Measurements from ENCODE around the gene MYLK3. TPM values are rescaled to one million over a fixed set of nuclear protein-coding genes. Genes with fewer than 3 reads are reported as not detected.

Gene MYLK3
- total RNA-seq, 1 donor from 2014 or later: 0.23 TPM

- H3K4me1 Mint-ChIP-seq: no peaks in the 10 kb centered on the region
- H3K4me3 Mint-ChIP-seq: no peak overlapping the region
- DNase-seq: no peak
- H3K27me3 Mint-ChIP-seq: peaks cover 4% of the 10 kb centered on the region
- no peak overlapping the region for H3K27ac Mint-ChIP-seq
- H3K36me3 Mint-ChIP-seq (ENCODE audit: low read depth): no peaks in the 10 kb centered on the region
- intact Hi-C loops (cut with micrococcal nuclease): no loop called here
- peaks cover 10% of the 10 kb centered on the region for H3K9me3 Mint-ChIP-seq
Observed at GRCh38 chr16:46728806-46729205, 19.3 kb downstream of the MYLK3 start.

- H3K4me1 Mint-ChIP-seq: no peaks in the 10 kb centered on the region
- DNase-seq: no peak
- no peaks in the 10 kb centered on the region for H3K36me3 Mint-ChIP-seq (ENCODE audit: low read depth)
- H3K27ac Mint-ChIP-seq: no peak overlapping the region
- peaks cover 4% of the 10 kb centered on the region for H3K27me3 Mint-ChIP-seq
- H3K9me3 Mint-ChIP-seq: peaks cover 10% of the 10 kb centered on the region
- H3K4me3 Mint-ChIP-seq: no peak overlapping the region
- intact Hi-C loops (cut with micrococcal nuclease): no loop called here
Observed at GRCh38 chr16:46727630-46728029, 20.5 kb downstream of the MYLK3 start.

- peaks cover 10% of the 10 kb centered on the region for H3K9me3 Mint-ChIP-seq
- H3K27me3 Mint-ChIP-seq: peaks cover 4% of the 10 kb centered on the region
- intact Hi-C loops (cut with micrococcal nuclease): no loop called here
- no peak overlapping the region for H3K4me3 Mint-ChIP-seq
- no peaks in the 10 kb centered on the region for H3K36me3 Mint-ChIP-seq (ENCODE audit: low read depth)
- no peak overlapping the region for H3K27ac Mint-ChIP-seq
- no peaks in the 10 kb centered on the region for H3K4me1 Mint-ChIP-seq
- DNase-seq: no peak
Observed at GRCh38 chr16:46727184-46727583, 21.0 kb downstream of the MYLK3 start.

- Mint-ChIP-seq H3K4me3 (no peak overlapping the region), H3K27me3 (peaks cover 4% of the 10 kb centered on the region), H3K9me3 (peaks cover 10% of the 10 kb centered on the region), H3K4me1 (no peaks in the 10 kb centered on the region), H3K27ac (no peak overlapping the region), H3K36me3 (ENCODE audit: low read depth) (no peaks in the 10 kb centered on the region)
- intact Hi-C loops (cut with micrococcal nuclease): no loop called here
- DNase-seq: no peak
Observed at GRCh38 chr16:46721885-46722284, 26.3 kb downstream of the MYLK3 start.

DNA sequence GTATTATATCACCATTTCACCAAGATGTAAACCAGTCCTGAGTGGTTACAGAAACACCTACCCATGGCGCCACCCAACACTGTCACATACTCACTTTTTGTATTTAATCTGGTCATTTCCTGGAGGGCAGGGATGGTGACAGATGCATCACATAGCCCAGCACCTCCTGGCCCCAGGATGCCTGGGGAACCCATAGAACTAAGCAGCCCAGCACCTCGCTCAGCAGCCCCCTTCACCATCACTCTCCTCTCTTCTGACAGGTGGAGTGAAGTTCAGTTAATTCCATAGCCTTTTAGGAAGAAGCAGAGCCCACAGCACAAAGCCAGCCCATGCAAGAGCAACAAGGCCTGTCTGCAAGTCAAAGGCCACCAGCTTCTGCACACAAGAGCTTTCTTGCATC lies 27.5 kb downstream of the MYLK3 start:
- H3K36me3 Mint-ChIP-seq (ENCODE audit: low read depth): no peaks in the 10 kb centered on the region
- intact Hi-C loops (cut with micrococcal nuclease): no loop called here
- no peak overlapping the region for H3K27ac Mint-ChIP-seq

DNA sequence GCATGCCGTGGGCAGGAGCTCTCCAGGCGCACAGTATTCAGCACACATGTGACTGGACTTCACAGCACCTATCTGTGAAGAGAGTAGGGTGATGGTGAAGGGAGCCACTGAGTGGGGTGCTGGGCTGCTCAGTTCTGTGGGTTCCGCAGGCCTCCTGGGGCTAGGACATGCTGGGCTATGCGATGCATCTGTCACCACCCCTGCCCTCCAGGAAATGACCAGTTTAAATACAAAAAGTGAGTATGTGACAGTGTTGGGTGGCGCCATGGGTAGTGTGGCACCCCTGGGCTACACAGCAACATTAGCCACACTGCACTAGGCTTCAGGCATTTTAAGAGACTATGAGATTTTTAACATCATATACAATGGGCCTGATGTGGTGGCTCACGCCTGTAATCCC lies 28.6 kb downstream of the MYLK3 start:
- no peak for DNase-seq
- intact Hi-C loops (cut with micrococcal nuclease): no loop called here
- Mint-ChIP-seq H3K27ac (no peak overlapping the region), H3K4me3 (no peak overlapping the region), H3K36me3 (ENCODE audit: low read depth) (no peaks in the 10 kb centered on the region), H3K27me3 (peaks cover 2% of the 10 kb centered on the region), H3K4me1 (no peaks in the 10 kb centered on the region), H3K9me3 (peaks cover 4% of the 10 kb centered on the region)

More for the DNA sequence above, 27.5 kb downstream of the MYLK3 start:
- H3K27me3 Mint-ChIP-seq: peaks cover under 1% of the 10 kb centered on the region
- no peaks in the 10 kb centered on the region for H3K4me1 Mint-ChIP-seq
- H3K4me3 Mint-ChIP-seq: no peak overlapping the region
- H3K9me3 Mint-ChIP-seq: peaks cover 7% of the 10 kb centered on the region
- no peak for DNase-seq

DNA sequence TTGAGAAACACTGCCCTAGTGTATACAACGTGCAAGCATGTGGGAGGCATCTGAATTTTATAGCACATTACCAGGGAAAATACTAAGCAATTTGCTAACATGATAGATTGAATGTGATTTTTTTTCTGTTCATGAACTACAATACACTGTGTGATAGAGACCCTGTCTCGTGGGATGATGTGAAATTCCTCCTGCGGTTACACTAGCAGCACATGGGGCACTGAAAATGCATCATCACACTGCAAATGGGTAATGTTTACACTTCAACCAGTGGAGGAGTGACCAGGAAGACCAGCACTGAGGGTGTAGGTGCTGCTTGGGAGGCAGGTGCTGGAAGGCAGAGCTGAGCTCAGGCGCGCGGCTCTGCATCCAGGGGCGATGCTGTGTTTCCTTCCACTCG lies 29.9 kb downstream of the MYLK3 start:
- intact Hi-C loops (cut with micrococcal nuclease): no loop called here

GRCh38 chr16:46717692-46718091 lies 30.5 kb downstream of the MYLK3 start:
- no peak overlapping the region for H3K4me3 Mint-ChIP-seq
- H3K27ac Mint-ChIP-seq: no peak overlapping the region
- H3K9me3 Mint-ChIP-seq: no peaks in the 10 kb centered on the region
- peaks cover 2% of the 10 kb centered on the region for H3K27me3 Mint-ChIP-seq
- no peak for DNase-seq
- no peaks in the 10 kb centered on the region for H3K4me1 Mint-ChIP-seq
- intact Hi-C loops (cut with micrococcal nuclease): no loop called here
- H3K36me3 Mint-ChIP-seq (ENCODE audit: low read depth): no peaks in the 10 kb centered on the region

More for the DNA sequence above, 29.9 kb downstream of the MYLK3 start:
- Mint-ChIP-seq H3K27ac (no peak overlapping the region), H3K27me3 (peaks cover 2% of the 10 kb centered on the region), H3K9me3 (no peaks in the 10 kb centered on the region), H3K36me3 (ENCODE audit: low read depth) (no peaks in the 10 kb centered on the region), H3K4me1 (no peaks in the 10 kb centered on the region), H3K4me3 (no peak overlapping the region)
- DNase-seq: no peak

- intact Hi-C loops (cut with micrococcal nuclease): no loop called here
- no peak for DNase-seq
- no peak overlapping the region for H3K27ac Mint-ChIP-seq
- no peaks in the 10 kb centered on the region for H3K4me1 Mint-ChIP-seq
- H3K27me3 Mint-ChIP-seq: peaks cover 2% of the 10 kb centered on the region
- no peaks in the 10 kb centered on the region for H3K9me3 Mint-ChIP-seq
- no peak overlapping the region for H3K4me3 Mint-ChIP-seq
- no peaks in the 10 kb centered on the region for H3K36me3 Mint-ChIP-seq (ENCODE audit: low read depth)
Observed at GRCh38 chr16:46715769-46716305, 32.3 kb downstream of the MYLK3 start.

DNA sequence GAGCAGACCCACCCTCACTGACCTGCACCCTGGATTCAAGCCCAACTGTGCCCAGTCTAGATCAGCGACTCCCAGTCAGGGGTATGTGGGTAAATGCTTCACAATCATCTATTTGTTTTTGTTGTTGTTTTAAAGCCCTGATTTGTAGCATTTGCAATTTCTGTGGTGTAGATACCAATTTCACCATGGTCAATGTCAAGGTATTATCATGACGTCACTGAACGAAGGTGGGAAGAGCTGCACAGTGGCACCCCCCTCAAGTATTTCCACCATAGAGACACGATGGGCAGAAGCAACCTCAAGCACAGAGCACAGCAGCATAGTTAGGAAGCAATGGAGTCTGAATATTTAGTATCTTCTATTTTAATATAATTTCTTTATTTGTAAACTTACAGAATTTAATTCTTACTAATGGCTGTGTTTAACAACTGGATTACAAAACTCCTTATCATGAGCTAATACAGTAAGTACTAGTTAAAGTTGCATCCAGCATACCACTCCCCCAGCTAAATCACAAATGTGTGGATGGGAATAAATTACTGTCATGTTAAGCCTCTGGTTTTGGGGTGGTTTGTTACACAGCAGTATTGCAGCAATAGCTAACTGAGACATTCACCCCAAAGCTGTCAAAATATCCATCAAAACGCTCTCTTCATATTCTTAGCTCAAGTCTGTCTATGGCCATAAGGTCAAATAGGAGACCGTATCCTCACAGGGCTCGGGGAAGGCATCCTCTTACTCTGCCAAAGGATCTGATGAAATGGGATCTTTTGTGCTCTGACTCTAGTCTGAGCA lies 33.1 kb downstream of the MYLK3 start:
- no peaks in the 10 kb centered on the region for H3K9me3 Mint-ChIP-seq
- H3K27ac Mint-ChIP-seq: no peak overlapping the region
- H3K36me3 Mint-ChIP-seq (ENCODE audit: low read depth): no peaks in the 10 kb centered on the region
- H3K4me1 Mint-ChIP-seq: no peaks in the 10 kb centered on the region
- H3K4me3 Mint-ChIP-seq: no peak overlapping the region
- peaks cover 2% of the 10 kb centered on the region for H3K27me3 Mint-ChIP-seq
- intact Hi-C loops (cut with micrococcal nuclease): no loop called here
- DNase-seq: no peak

DNA sequence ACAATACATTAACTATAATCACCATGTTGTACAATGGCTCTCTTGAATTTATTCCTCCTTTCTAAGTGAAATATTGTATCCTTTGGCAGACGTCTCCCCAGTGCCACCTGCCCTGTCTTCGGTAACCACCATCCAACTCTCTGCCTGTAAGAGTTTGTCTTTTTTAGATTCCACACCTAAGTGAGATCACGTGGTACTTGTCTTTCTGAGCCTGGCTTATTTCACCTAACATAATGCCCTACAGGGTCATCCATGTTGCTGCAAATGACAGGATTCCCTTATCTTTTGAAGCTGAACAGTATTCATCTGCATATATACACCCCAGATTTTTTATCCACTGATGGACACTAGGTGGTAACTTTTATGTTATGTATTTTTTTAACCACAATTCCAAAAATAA lies 34.5 kb downstream of the MYLK3 start:
- intact Hi-C loops (cut with micrococcal nuclease): no loop called here
- H3K9me3 Mint-ChIP-seq: no peaks in the 10 kb centered on the region
- no peaks in the 10 kb centered on the region for H3K36me3 Mint-ChIP-seq (ENCODE audit: low read depth)
- no peak for DNase-seq
- no peak overlapping the region for H3K4me3 Mint-ChIP-seq
- H3K27ac Mint-ChIP-seq: no peak overlapping the region
- no peaks in the 10 kb centered on the region for H3K4me1 Mint-ChIP-seq
- peaks cover 9% of the 10 kb centered on the region for H3K27me3 Mint-ChIP-seq

DNA sequence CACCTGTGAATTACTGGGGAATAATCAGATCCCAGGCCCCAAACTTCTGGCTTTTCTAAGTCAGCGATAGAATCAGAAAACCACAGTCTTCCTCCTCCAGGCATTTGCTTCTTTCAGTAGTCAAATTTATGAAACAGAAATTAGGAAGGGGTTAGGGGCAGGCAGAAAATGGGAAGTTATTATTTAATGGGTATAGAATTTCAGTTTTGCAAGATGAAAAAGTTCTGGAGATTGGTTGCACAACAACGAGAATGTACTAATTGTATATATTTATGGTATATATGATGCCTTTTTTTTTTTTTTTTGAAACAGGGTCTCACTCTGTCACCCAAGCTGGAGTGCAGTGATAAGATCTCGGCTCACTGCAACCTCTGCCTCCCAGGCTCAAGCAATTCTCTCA lies 35.2 kb downstream of the MYLK3 start:
- no peak overlapping the region for H3K4me3 Mint-ChIP-seq
- H3K4me1 Mint-ChIP-seq: no peaks in the 10 kb centered on the region
- no peak for DNase-seq
- no peaks in the 10 kb centered on the region for H3K36me3 Mint-ChIP-seq (ENCODE audit: low read depth)
- H3K27me3 Mint-ChIP-seq: peaks cover 9% of the 10 kb centered on the region
- intact Hi-C loops (cut with micrococcal nuclease): no loop called here
- no peak overlapping the region for H3K27ac Mint-ChIP-seq
- H3K9me3 Mint-ChIP-seq: no peaks in the 10 kb centered on the region

- Mint-ChIP-seq H3K27me3 (peaks cover 10% of the 10 kb centered on the region), H3K4me1 (peaks cover 4% of the 10 kb centered on the region), H3K4me3 (no peak overlapping the region), H3K9me3 (no peaks in the 10 kb centered on the region), H3K27ac (no peak overlapping the region), H3K36me3 (ENCODE audit: low read depth) (no peaks in the 10 kb centered on the region)
- DNase-seq: no peak
- intact Hi-C loops (cut with micrococcal nuclease): no loop called here
Observed at GRCh38 chr16:46711106-46712058, 36.8 kb downstream of the MYLK3 start.

GRCh38 chr16:46709469-46710005 lies 38.6 kb downstream of the MYLK3 start:
- Mint-ChIP-seq H3K4me3 (no peak overlapping the region), H3K36me3 (ENCODE audit: low read depth) (no peaks in the 10 kb centered on the region), H3K4me1 (peaks cover 5% of the 10 kb centered on the region), H3K9me3 (no peaks in the 10 kb centered on the region), H3K27me3 (peaks cover 8% of the 10 kb centered on the region), H3K27ac (no peak overlapping the region)
- DNase-seq: no peak
- intact Hi-C loops (cut with micrococcal nuclease): no loop called here

Data from activated CD4-positive, alpha-beta T cell treated with anti-CD3 and anti-CD28 coated beads, Interleukin-2, amount 10 ng/mL, durations not matched to agents 24 days and 14 days (primary cell).